HG03354 (cell line): ENCODE results near the gene LRRK1.
A peak's percentile ranks its signal among the peaks of the same experiment; 100 is the strongest.

Experiments
- ATAC-seq: cut with Tn5 transposase; IDR thresholded peaks from one replicate; pipeline ENCODE4 v1.9.1; 2021; ENCODE audit warnings: mild to moderate bottlenecking; ENCODE audit not compliant: unreplicated experiment, poor library complexity, severe bottlenecking

LRRK1 gene

GRCh38 chr15:100918690-100919480 lies at the start of gene LRRK1:
Gene LRRK1 (plus strand): TSS chr15:100919357. CDS start chr15:100924633, 5,276 bp downstream.
- ATAC-seq, result peak; percentile 32

GRCh38 chr15:100873029-100873677 lies 46.0 kb upstream of the LRRK1 start:
- ATAC-seq, result peak; percentile 76

- no peak for ATAC-seq
Observed at GRCh38 chr15:100875495-100875894, 43.7 kb upstream of the LRRK1 start.

GRCh38 chr15:100875976-100876375 lies 43.2 kb upstream of the LRRK1 start:
- ATAC-seq, result no peak

GRCh38 chr15:100877551-100877950 lies 41.6 kb upstream of the LRRK1 start:
- no peak for ATAC-seq

GRCh38 chr15:100878130-100878529 lies 41.0 kb upstream of the LRRK1 start:
- ATAC-seq, result no peak

GRCh38 chr15:100878648-100879047 lies 40.5 kb upstream of the LRRK1 start:
- no peak for ATAC-seq

GRCh38 chr15:100879061-100879463 lies 40.1 kb upstream of the LRRK1 start:
- ATAC-seq, result peak; percentile 37

- ATAC-seq, result peak; percentile 52
Observed at GRCh38 chr15:100879464-100880138, 39.6 kb upstream of the LRRK1 start, which contains the start of gene ALDH1A3. Gene ALDH1A3 (plus strand): TSS chr15:100879831. CDS start chr15:100879908, 77 bp downstream.

- no peak for ATAC-seq
Observed at GRCh38 chr15:100880139-100880896, 38.8 kb upstream of the LRRK1 start.

- ATAC-seq, result no peak
Observed at GRCh38 chr15:100880897-100881242, 38.3 kb upstream of the LRRK1 start.

- no peak for ATAC-seq
Observed at GRCh38 chr15:100881573-100882336, 37.4 kb upstream of the LRRK1 start.

- no peak for ATAC-seq
Observed at GRCh38 chr15:100885116-100885515, 34.0 kb upstream of the LRRK1 start.

- no peak for ATAC-seq
Observed at GRCh38 chr15:100885811-100886210, 33.3 kb upstream of the LRRK1 start.

- ATAC-seq, result no peak
Observed at GRCh38 chr15:100887211-100887913, 31.8 kb upstream of the LRRK1 start.

GRCh38 chr15:100889385-100890050 lies 29.6 kb upstream of the LRRK1 start:
- ATAC-seq, result no peak

GRCh38 chr15:100890051-100890720 lies 29.0 kb upstream of the LRRK1 start:
- no peak for ATAC-seq

GRCh38 chr15:100890850-100891249 lies 28.3 kb upstream of the LRRK1 start:
- ATAC-seq, result no peak
